ENCODE measurements around the gene CYTH1.

DNA sequence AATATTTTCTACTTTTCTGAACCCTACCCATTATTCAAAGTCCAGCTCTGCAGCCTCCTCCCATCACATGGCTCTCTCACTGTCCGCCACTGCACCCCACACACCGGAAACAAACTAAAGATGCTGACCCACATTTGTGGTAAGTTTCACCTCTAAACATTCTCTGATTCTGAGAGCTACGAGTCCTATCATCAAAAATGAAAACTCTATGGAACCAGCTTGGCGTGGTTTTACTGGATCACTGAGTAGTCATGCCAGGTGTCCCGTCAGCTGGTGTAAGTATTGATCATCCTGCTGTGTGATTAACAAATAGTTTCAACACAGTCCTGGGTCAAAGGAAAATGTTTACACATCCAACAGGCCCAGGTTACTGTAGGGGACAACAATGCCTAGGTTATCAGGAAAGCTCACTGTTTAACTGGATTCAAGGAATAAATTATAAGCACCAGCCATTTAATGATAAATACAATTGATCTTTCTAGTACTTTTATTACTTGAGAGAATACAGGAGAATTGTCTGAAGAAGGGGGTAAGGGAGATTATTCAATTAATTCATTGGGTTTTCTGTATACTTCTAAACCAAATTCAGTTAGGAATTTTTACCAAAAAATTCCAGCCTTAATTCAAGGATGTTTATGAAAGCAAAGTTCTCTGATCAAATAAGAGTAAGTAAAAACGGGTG lies 33.9 kb downstream of the CYTH1 start:
- TF ChIP-seq, protein P1, sequence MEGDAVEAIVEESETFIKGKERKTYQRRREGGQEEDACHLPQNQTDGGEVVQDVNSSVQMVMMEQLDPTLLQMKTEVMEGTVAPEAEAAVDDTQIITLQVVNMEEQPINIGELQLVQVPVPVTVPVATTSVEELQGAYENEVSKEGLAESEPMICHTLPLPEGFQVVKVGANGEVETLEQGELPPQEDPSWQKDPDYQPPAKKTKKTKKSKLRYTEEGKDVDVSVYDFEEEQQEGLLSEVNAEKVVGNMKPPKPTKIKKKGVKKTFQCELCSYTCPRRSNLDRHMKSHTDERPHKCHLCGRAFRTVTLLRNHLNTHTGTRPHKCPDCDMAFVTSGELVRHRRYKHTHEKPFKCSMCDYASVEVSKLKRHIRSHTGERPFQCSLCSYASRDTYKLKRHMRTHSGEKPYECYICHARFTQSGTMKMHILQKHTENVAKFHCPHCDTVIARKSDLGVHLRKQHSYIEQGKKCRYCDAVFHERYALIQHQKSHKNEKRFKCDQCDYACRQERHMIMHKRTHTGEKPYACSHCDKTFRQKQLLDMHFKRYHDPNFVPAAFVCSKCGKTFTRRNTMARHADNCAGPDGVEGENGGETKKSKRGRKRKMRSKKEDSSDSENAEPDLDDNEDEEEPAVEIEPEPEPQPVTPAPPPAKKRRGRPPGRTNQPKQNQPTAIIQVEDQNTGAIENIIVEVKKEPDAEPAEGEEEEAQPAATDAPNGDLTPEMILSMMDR (IDR thresholded peaks at IDR 0.05), result no peak
- TF ChIP-seq POLR2AphosphoS5 (IDR thresholded peaks at IDR 0.05; ENCODE audit: insufficient read depth in 1 of 2, low read depth in 1 of 2), result no peak

Data from vagina (tissue), 2 donors.